HepG2 (cell line): ENCODE measurements around the gene DAG1. TPM values are rescaled to one million over a fixed set of nuclear protein-coding genes. Genes with fewer than 3 reads are reported as not detected.

Experiments
- ARNT2 ChIP-seq: sonication (generic); formaldehyde crosslinking; IDR thresholded peaks from 2 replicates; pipeline ENCODE4 v1.8.0; 2022; ENCODE audit warnings: mild to moderate bottlenecking, low read depth, missing genetic modification reagents, moderate library complexity
- FOXC1 ChIP-seq: sonication (generic); formaldehyde crosslinking; IDR thresholded peaks from 2 replicates; pipeline ENCODE4 v1.8.0; 2022; ENCODE audit warnings: mild to moderate bottlenecking, missing genetic modification reagents, borderline replicate concordance
- MIER3 ChIP-seq: IDR thresholded peaks from 2 replicates; pipeline ENCODE4 v1.6.1; 2016; ENCODE audit warnings: missing compliant biosample characterization, borderline replicate concordance
- NCOA1 ChIP-seq: sonication (generic); formaldehyde crosslinking; IDR thresholded peaks from 2 replicates; pipeline ENCODE4 v1.9.0; 2021; ENCODE audit warnings: missing genetic modification reagents
- REPIN1 ChIP-seq: sonication (generic); formaldehyde crosslinking; IDR thresholded peaks from 2 replicates; pipeline ENCODE4 v1.8.0; 2022; ENCODE audit warnings: missing genetic modification reagents, low read depth, mild to moderate bottlenecking, borderline replicate concordance
- TEAD3 ChIP-seq: optimal IDR thresholded peaks from 2 replicates; pipeline ENCODE3; 2016; ENCODE audit warnings: borderline replicate concordance
- TGIF2 ChIP-seq: IDR thresholded peaks from 2 replicates; pipeline ENCODE4 v1.6.1; 2016; ENCODE audit warnings: control low read depth, missing compliant biosample characterization
- ZNF709 ChIP-seq: sonication (generic); formaldehyde crosslinking; IDR thresholded peaks from 2 replicates; pipeline ENCODE4 v1.5.0; 2020; ENCODE audit warnings: mild to moderate bottlenecking, missing genetic modification reagents
- polyA plus RNA-seq, 8 experiments: library from polyadenylated mRNA; depleted of rRNA in 3 of 8; stranded (reverse) in 7 of 8; unstranded in 1 of 8; fragments of >200 nt; fragmentation: Illumina TruSeq in 4 of 8; extraction: Trizol in 4 of 8; gene quantifications; 2 replicates each; pipeline versions ENCODE4 v1.2.1 to v1.2.3, GENCODE V29; 2011 to 2016; ENCODE audit warnings: low read depth in 4 of 8, missing spikeins in 1 of 8, mixed read lengths in 1 of 8; ENCODE audit not compliant: insufficient read depth in 1 of 8
- total RNA-seq, 5 experiments: library from RNA; depleted of rRNA; stranded (reverse); fragments of >200 nt; fragmentation: Illumina TruSeq; extraction: Trizol; gene quantifications; 2 replicates each; pipeline ENCODE4 v1.2.3, GENCODE V29; 2016; ENCODE audit warnings: low read depth in 1 of 5
- TF ChIP-seq, protein P1 (sequence below): IDR thresholded peaks from 2 replicates; pipeline ENCODE4 v1.6.1; 2016; ENCODE audit warnings: low read depth
- TF ChIP-seq, protein P2 (sequence below), 2 experiments: sonication (generic) in 1 of 2; formaldehyde crosslinking in 1 of 2; IDR thresholded peaks; 2 replicates each; pipeline versions ENCODE4 v1.4.0 to v1.6.1; 2016 to 2020; ENCODE audit warnings: borderline replicate concordance in 1 of 2, low read depth in 1 of 2, mild to moderate bottlenecking in 1 of 2, missing genetic modification reagents in 1 of 2
- TF ChIP-seq, protein P3 (sequence below), 2 experiments: sonication (generic) in 1 of 2; formaldehyde crosslinking in 1 of 2; IDR thresholded peaks; 2 replicates each; pipeline versions ENCODE4 v1.4.0 to v1.6.1; 2018 to 2020; ENCODE audit warnings: missing genetic modification reagents in 2 of 2, borderline replicate concordance in 1 of 2, low read depth in 1 of 2, mild to moderate bottlenecking in 1 of 2, missing biosample characterization in 1 of 2
- TF ChIP-seq, protein P4 (sequence below): sonication (generic); formaldehyde crosslinking; IDR thresholded peaks from 2 replicates; pipeline ENCODE4 v1.8.1; 2023; ENCODE audit warnings: missing genetic modification reagents, inconsistent platforms, borderline replicate concordance
- TF ChIP-seq, protein P5 (sequence below): sonication (generic); formaldehyde crosslinking; conservative IDR thresholded peaks from 2 replicates; pipeline ENCODE4 v1.8.1; 2023; ENCODE audit warnings: missing genetic modification reagents

DAG1 gene
- total and polyA plus RNA-seq, 2 of the 13 experiments (the other 11 are each of a cell fraction or from before 2014, with no cell fraction given): 47.3 to 50.4 TPM

DNA sequence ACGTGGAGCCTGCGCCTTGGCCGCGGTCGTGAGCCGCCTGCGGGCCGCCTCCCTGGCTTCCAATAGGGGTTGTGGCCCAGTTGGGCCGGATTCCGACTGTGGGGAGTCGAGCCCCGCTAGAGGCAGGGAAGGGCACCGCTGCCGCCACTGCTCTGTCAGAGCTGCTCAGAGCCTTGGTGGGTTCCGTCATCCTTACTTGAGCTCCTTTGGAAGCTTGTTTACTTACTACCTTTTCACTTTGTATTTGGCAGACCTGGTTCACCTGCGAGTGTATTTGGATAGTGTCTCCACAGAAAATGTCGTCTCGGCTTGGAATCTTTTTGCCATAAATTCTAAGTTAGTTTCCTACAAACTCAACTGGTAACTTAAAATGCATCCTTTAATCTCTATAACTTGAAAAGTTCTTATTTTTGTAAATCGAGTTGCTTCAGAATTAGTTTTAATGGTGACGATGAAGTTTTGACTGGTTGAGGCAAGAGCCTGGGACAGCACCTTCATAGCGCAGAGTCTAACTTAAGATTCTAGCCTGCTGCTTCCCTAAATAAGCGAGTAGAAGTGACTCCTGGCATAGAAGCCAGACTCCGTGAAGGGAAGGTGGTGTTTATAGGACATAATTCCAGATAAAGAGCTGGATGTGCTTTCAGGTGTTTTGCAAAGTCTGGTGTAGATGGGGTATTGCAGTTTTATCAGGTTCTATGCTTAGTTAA, 800 bp downstream of the DAG1 start (continued):
- TF ChIP-seq, protein P1, sequence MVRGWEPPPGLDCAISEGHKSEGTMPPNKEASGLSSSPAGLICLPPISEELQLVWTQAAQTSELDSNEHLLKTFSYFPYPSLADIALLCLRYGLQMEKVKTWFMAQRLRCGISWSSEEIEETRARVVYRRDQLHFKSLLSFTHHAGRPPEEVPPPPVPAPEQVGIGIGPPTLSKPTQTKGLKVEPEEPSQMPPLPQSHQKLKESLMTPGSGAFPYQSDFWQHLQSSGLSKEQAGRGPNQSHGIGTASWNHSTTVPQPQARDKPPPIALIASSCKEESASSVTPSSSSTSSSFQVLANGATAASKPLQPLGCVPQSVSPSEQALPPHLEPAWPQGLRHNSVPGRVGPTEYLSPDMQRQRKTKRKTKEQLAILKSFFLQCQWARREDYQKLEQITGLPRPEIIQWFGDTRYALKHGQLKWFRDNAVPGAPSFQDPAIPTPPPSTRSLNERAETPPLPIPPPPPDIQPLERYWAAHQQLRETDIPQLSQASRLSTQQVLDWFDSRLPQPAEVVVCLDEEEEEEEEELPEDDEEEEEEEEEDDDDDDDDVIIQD (CRISPR knock-in tag): no peak
- TF ChIP-seq TEAD3 (CRISPR knock-in tag): peak; percentile 3
- no peak for TF ChIP-seq MIER3
- TF ChIP-seq, protein P2, sequence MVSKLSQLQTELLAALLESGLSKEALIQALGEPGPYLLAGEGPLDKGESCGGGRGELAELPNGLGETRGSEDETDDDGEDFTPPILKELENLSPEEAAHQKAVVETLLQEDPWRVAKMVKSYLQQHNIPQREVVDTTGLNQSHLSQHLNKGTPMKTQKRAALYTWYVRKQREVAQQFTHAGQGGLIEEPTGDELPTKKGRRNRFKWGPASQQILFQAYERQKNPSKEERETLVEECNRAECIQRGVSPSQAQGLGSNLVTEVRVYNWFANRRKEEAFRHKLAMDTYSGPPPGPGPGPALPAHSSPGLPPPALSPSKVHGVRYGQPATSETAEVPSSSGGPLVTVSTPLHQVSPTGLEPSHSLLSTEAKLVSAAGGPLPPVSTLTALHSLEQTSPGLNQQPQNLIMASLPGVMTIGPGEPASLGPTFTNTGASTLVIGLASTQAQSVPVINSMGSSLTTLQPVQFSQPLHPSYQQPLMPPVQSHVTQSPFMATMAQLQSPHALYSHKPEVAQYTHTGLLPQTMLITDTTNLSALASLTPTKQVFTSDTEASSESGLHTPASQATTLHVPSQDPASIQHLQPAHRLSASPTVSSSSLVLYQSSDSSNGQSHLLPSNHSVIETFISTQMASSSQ (IDR thresholded peaks at IDR 0.05; ENCODE audit: low read depth): no peak
- TF ChIP-seq, protein P2 (CRISPR knock-in tag; IDR thresholded peaks at IDR 0.05; ENCODE audit: borderline replicate concordance): no peak
- TF ChIP-seq, protein P3, sequence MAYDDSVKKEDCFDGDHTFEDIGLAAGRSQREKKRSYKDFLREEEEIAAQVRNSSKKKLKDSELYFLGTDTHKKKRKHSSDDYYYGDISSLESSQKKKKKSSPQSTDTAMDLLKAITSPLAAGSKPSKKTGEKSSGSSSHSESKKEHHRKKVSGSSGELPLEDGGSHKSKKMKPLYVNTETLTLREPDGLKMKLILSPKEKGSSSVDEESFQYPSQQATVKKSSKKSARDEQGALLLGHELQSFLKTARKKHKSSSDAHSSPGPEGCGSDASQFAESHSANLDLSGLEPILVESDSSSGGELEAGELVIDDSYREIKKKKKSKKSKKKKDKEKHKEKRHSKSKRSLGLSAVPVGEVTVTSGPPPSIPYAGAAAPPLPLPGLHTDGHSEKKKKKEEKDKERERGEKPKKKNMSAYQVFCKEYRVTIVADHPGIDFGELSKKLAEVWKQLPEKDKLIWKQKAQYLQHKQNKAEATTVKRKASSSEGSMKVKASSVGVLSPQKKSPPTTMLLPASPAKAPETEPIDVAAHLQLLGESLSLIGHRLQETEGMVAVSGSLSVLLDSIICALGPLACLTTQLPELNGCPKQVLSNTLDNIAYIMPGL (CRISPR knock-in tag; IDR thresholded peaks at IDR 0.05; ENCODE audit: borderline replicate concordance in 1 of 2, low read depth in 1 of 2): 0 out of 4 replicates have a peak, but pooled peaks of 1 of the 2 experiments have one; percentile 6
- TF ChIP-seq NCOA1 (CRISPR knock-in tag): peak; percentile 74; the same call in 1 of the 2 replicates
- TF ChIP-seq, protein P4, sequence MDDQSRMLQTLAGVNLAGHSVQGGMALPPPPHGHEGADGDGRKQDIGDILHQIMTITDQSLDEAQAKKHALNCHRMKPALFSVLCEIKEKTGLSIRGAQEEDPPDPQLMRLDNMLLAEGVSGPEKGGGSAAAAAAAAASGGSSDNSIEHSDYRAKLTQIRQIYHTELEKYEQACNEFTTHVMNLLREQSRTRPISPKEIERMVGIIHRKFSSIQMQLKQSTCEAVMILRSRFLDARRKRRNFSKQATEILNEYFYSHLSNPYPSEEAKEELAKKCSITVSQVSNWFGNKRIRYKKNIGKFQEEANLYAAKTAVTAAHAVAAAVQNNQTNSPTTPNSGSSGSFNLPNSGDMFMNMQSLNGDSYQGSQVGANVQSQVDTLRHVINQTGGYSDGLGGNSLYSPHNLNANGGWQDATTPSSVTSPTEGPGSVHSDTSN (CRISPR knock-in tag): 0 out of 2 replicates have a peak, but pooled peaks have one; percentile 59
- TF ChIP-seq, protein P5, sequence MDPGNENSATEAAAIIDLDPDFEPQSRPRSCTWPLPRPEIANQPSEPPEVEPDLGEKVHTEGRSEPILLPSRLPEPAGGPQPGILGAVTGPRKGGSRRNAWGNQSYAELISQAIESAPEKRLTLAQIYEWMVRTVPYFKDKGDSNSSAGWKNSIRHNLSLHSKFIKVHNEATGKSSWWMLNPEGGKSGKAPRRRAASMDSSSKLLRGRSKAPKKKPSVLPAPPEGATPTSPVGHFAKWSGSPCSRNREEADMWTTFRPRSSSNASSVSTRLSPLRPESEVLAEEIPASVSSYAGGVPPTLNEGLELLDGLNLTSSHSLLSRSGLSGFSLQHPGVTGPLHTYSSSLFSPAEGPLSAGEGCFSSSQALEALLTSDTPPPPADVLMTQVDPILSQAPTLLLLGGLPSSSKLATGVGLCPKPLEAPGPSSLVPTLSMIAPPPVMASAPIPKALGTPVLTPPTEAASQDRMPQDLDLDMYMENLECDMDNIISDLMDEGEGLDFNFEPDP (CRISPR knock-in tag): peak; percentile 89; the same call in 1 of the 2 replicates
- TF ChIP-seq REPIN1: peak; percentile 1; the same call in 1 of the 2 replicates
- no peak; the same call in 1 of the 2 replicates for TF ChIP-seq ZNF709 (CRISPR knock-in tag)
- TF ChIP-seq FOXC1: peak; percentile 80; the same call in 1 of the 2 replicates
- 0 out of 2 replicates have a peak, but pooled peaks have one; percentile 8 for TF ChIP-seq TGIF2 (CRISPR knock-in tag)
- peak; percentile 14; the same call in 1 of the 2 replicates for TF ChIP-seq ARNT2
